ENCODE data around the gene ELOB. TPM values are rescaled to one million over a fixed set of nuclear protein-coding genes. Genes with fewer than 3 reads are reported as not detected.

The ELOB gene
- total and polyA plus RNA-seq, 2 experiments from 2014 or later: 255 to 642 TPM

GRCh38 chr16:2819179-2819938, 42.3 kb upstream of the ELOB start:
- 92% methylated on average over 18 of the region's 18 CpGs for WGBS (ENCODE audit: low lambda C conversion rate, missing lambda C conversion rate)

GRCh38 chr16:2818272-2818876, 41.3 kb upstream of the ELOB start:
- no peak for DNase-seq (ENCODE audit: low spot score)
- TF ChIP-seq EZH2 (IDR thresholded peaks at IDR 0.05; ENCODE audit: borderline replicate concordance) (no peak), EZH2phosphoT487 (IDR thresholded peaks at IDR 0.05; ENCODE audit: low read depth, severe bottlenecking, unreplicated experiment) (no peak), CTCF (IDR thresholded peaks at IDR 0.05; ENCODE audit: poor library complexity) (no peak)
- H3K9me3 ChIP-seq (ENCODE audit: low read depth): no peaks in the 10 kb centered on the region
- H3K9me2 ChIP-seq (replicated peaks; ENCODE audit: insufficient read depth): no peaks in the 10 kb centered on the region
- 89% methylated on average over 10 of the region's 10 CpGs for WGBS (ENCODE audit: low lambda C conversion rate, missing lambda C conversion rate)
- H3K27me3 ChIP-seq: no peaks in the 10 kb centered on the region
- no peaks in the 10 kb centered on the region for H4K20me1 ChIP-seq (ENCODE audit: insufficient read depth, poor library complexity, severe bottlenecking)
- H2AFZ ChIP-seq: no peak overlapping the region
- no peak overlapping the region for H3K4me3 ChIP-seq
- no peak overlapping the region for H3K4me2 ChIP-seq
- no peaks in the 10 kb centered on the region for H3K36me3 ChIP-seq (replicated peaks; ENCODE audit: insufficient read depth, low read depth)
- H3K79me2 ChIP-seq: no peaks in the 10 kb centered on the region
- no peak overlapping the region for H3K27ac ChIP-seq
- peaks cover 6% of the 10 kb centered on the region for H3K4me1 ChIP-seq (ENCODE audit: insufficient read depth)

More at GRCh38 chr16:2819179-2819938, 42.3 kb upstream of the ELOB start:
- no peaks in the 10 kb centered on the region for H3K9me2 ChIP-seq (replicated peaks; ENCODE audit: insufficient read depth)
- H3K79me2 ChIP-seq: no peaks in the 10 kb centered on the region
- no peak overlapping the region for H2AFZ ChIP-seq
- H3K36me3 ChIP-seq (replicated peaks; ENCODE audit: insufficient read depth, low read depth): no peaks in the 10 kb centered on the region
- no peak overlapping the region for H3K27ac ChIP-seq
- no peaks in the 10 kb centered on the region for H4K20me1 ChIP-seq (ENCODE audit: insufficient read depth, poor library complexity, severe bottlenecking)
- H3K4me2 ChIP-seq: no peak overlapping the region
- no peaks in the 10 kb centered on the region for H3K9me3 ChIP-seq (ENCODE audit: low read depth)
- peaks cover 6% of the 10 kb centered on the region for H3K4me1 ChIP-seq (ENCODE audit: insufficient read depth)
- TF ChIP-seq CTCF (IDR thresholded peaks at IDR 0.05; ENCODE audit: poor library complexity): no peak
- TF ChIP-seq EZH2 (IDR thresholded peaks at IDR 0.05; ENCODE audit: borderline replicate concordance): no peak
- TF ChIP-seq EZH2phosphoT487 (IDR thresholded peaks at IDR 0.05; ENCODE audit: low read depth, severe bottlenecking, unreplicated experiment): no peak
- H3K27me3 ChIP-seq: no peaks in the 10 kb centered on the region
- H3K4me3 ChIP-seq: no peak overlapping the region
- no peak for DNase-seq (ENCODE audit: low spot score)

- Histone ChIP-seq H4K20me1 (ENCODE audit: insufficient read depth, poor library complexity, severe bottlenecking) (no peaks in the 10 kb centered on the region), H3K4me3 (no peak overlapping the region), H3K4me2 (no peak overlapping the region), H3K27me3 (no peaks in the 10 kb centered on the region), H2AFZ (no peak overlapping the region), H3K36me3 (replicated peaks; ENCODE audit: insufficient read depth, low read depth) (no peaks in the 10 kb centered on the region), H3K4me1 (ENCODE audit: insufficient read depth) (peaks cover 6% of the 10 kb centered on the region), H3K9me2 (replicated peaks; ENCODE audit: insufficient read depth) (no peaks in the 10 kb centered on the region), H3K27ac (no peak overlapping the region), H3K79me2 (no peaks in the 10 kb centered on the region), H3K9me3 (ENCODE audit: low read depth) (no peaks in the 10 kb centered on the region)
- 93% methylated on average over 38 of the region's 68 CpGs for WGBS (ENCODE audit: low lambda C conversion rate, missing lambda C conversion rate)
- no peak for TF ChIP-seq EZH2phosphoT487 (IDR thresholded peaks at IDR 0.05; ENCODE audit: low read depth, severe bottlenecking, unreplicated experiment)
- no peak for TF ChIP-seq EZH2 (IDR thresholded peaks at IDR 0.05; ENCODE audit: borderline replicate concordance)
- no peak for TF ChIP-seq CTCF (IDR thresholded peaks at IDR 0.05; ENCODE audit: poor library complexity)
- no peak for DNase-seq (ENCODE audit: low spot score)
Measured at GRCh38 chr16:2817340-2818271, 40.5 kb upstream of the ELOB start.

Data from hepatocyte (in vitro differentiated cells).